D721Med (cell line): ENCODE data around the gene UNC93B1.

Experiments
- DNase-seq: peaks from one replicate; pipeline ENCODE4 v3.0.0; 2011; ENCODE audit warnings: low spot score; ENCODE audit not compliant: insufficient read length
- FAIRE-seq: peaks from 2 replicates; lab custom pipeline; 2011; peaks lifted over from hg19 to GRCh38; lab: Jason Lieb, UNC
- CTCF ChIP-seq: IDR thresholded peaks from 2 replicates; pipeline ENCODE4 v1.5.1; 2012; ENCODE audit warnings: mild to moderate bottlenecking, control low read depth; ENCODE audit not compliant: insufficient read depth; ENCODE audit errors: missing control alignments

The UNC93B1 gene

GRCh38 chr11:68028802-68029545 lies 25.1 kb upstream of the UNC93B1 start:
- TF ChIP-seq CTCF: no peak
- FAIRE-seq (no peak), DNase-seq (no peak)

- DNase-seq: no peak
- no peak for TF ChIP-seq CTCF
- FAIRE-seq: no peak
These were observed 23.8 kb upstream of the UNC93B1 start for GRCh38 chr11:68027667-68028066.

GRCh38 chr11:68026391-68027105 lies 22.7 kb upstream of the UNC93B1 start:
- FAIRE-seq (no peak), DNase-seq (no peak)
- TF ChIP-seq CTCF: no peak

GRCh38 chr11:68025047-68025446 lies 21.1 kb upstream of the UNC93B1 start:
- DNase-seq (no peak), FAIRE-seq (no peak)
- TF ChIP-seq CTCF: no peak

GRCh38 chr11:68024508-68024907 lies 20.6 kb upstream of the UNC93B1 start:
- FAIRE-seq: no peak

GRCh38 chr11:68022531-68022930 lies 18.6 kb upstream of the UNC93B1 start:
- no peak for TF ChIP-seq CTCF
- no peak for FAIRE-seq
- DNase-seq: no peak

More at GRCh38 chr11:68024508-68024907, 20.6 kb upstream of the UNC93B1 start:
- no peak for DNase-seq
- no peak for TF ChIP-seq CTCF

GRCh38 chr11:68021167-68021787 lies 17.4 kb upstream of the UNC93B1 start:
- TF ChIP-seq CTCF: no peak
- FAIRE-seq (no peak), DNase-seq (no peak)
